Activated B cell treated with CpG ODN at 0.5 μM for 24 hours (primary cell): ENCODE results near the gene COL23A1. TPM values are rescaled to one million over a fixed set of nuclear protein-coding genes. Genes with fewer than 3 reads are reported as not detected.
"Not testable (repeated sequence)": the region's sequence is repeated elsewhere in the genome, so short reads cannot be mapped to it uniquely, and the experiment has no call there.

Experiments used
- ATAC-seq: fragments of 200-7000 bp; cut with Tn5 transposase; one replicate; pipeline ENCODE4 v1.10.0; 2021; ENCODE audit warnings: low read depth, mild to moderate bottlenecking, moderate library complexity
- CTCF ChIA-PET: fragments of 350-600 bp; sonication (Branson Sonifier 250); formaldehyde crosslinking; loops from one replicate; lab custom pipeline; 2021; ENCODE audit warnings: antibody characterized with exemption; lab: Charles Lee
- POLR2A ChIA-PET: fragments of 350-600 bp; sonication (Branson Sonifier 250); formaldehyde crosslinking; loops from one replicate; lab custom pipeline; 2021; ENCODE audit warnings: antibody characterized with exemption; lab: Charles Lee
- DNase-seq: peaks from one replicate; pipeline ENCODE4 v3.0.0; 2022
- H3K27ac Mint-ChIP-seq: one replicate; pipeline ENCODE4 v1.8.0; 2020; ENCODE audit warnings: mixed read lengths
- H3K27me3 Mint-ChIP-seq: one replicate; pipeline ENCODE4 v1.8.0; 2021; ENCODE audit warnings: mixed read lengths
- H3K36me3 Mint-ChIP-seq: one replicate; pipeline ENCODE4 v1.8.0; 2021; ENCODE audit warnings: low read depth, mixed read lengths
- H3K4me1 Mint-ChIP-seq: one replicate; pipeline ENCODE4 v1.8.0; 2021; ENCODE audit warnings: mixed read lengths
- H3K4me3 Mint-ChIP-seq: one replicate; pipeline ENCODE4 v1.8.0; 2020; ENCODE audit warnings: mild to moderate bottlenecking, mixed read lengths
- H3K9me3 Mint-ChIP-seq: one replicate; pipeline ENCODE4 v1.8.0; 2020; ENCODE audit warnings: mixed read lengths
- intact Hi-C: fragments of 100-400 bp; cut with micrococcal nuclease; formaldehyde crosslinking; loops from one replicate; pipeline ENCODE4 v1.15.1; 2024
- total RNA-seq: library from RNA; stranded (reverse); gene quantifications from 2 replicates; pipeline ENCODE4 v1.2.3, GENCODE V29; 2022
- TF ChIP-seq, protein P1 (sequence below): fragments of 200-600 bp; IDR thresholded peaks from one replicate; pipeline ENCODE4 v1.8.0; 2022; ENCODE audit warnings: antibody characterized with exemption, mild to moderate bottlenecking

COL23A1 gene
- total RNA-seq, 1 donor from 2014 or later = not detected

DNA sequence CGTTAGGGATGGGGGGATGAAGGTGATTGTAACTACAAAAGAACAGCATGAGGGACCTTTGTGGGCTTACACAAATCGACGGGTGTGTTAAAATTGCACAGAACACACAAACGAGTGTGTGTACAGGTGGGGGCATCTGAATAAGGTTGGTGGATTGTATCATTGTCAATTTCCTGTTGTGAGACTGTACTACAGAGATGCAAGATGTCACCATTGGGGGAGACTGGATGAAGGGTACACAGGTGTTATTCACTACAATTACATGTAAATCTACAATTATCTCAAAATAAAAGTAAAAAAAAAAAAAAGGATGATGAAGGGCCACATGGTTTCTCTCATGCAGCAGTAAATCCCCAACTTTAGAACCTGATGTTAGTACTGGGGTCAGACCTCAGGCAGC, 326.1 kb downstream of the COL23A1 start:
- ChIA-PET POLR2A (no interaction called here), CTCF (no interaction called here)
- peaks cover 3% of the 10 kb centered on the region for H3K9me3 Mint-ChIP-seq
- intact Hi-C loops = no loop called here
- TF ChIP-seq, protein P1, sequence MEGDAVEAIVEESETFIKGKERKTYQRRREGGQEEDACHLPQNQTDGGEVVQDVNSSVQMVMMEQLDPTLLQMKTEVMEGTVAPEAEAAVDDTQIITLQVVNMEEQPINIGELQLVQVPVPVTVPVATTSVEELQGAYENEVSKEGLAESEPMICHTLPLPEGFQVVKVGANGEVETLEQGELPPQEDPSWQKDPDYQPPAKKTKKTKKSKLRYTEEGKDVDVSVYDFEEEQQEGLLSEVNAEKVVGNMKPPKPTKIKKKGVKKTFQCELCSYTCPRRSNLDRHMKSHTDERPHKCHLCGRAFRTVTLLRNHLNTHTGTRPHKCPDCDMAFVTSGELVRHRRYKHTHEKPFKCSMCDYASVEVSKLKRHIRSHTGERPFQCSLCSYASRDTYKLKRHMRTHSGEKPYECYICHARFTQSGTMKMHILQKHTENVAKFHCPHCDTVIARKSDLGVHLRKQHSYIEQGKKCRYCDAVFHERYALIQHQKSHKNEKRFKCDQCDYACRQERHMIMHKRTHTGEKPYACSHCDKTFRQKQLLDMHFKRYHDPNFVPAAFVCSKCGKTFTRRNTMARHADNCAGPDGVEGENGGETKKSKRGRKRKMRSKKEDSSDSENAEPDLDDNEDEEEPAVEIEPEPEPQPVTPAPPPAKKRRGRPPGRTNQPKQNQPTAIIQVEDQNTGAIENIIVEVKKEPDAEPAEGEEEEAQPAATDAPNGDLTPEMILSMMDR = no peak
- H3K36me3 Mint-ChIP-seq = no peaks in the 10 kb centered on the region
- H3K4me1 Mint-ChIP-seq = no peaks in the 10 kb centered on the region
- no peak overlapping the region for H3K27ac Mint-ChIP-seq
- H3K27me3 Mint-ChIP-seq = no peaks in the 10 kb centered on the region
- no peak overlapping the region for H3K4me3 Mint-ChIP-seq
- DNase-seq = no peak
- no peak for ATAC-seq

DNA sequence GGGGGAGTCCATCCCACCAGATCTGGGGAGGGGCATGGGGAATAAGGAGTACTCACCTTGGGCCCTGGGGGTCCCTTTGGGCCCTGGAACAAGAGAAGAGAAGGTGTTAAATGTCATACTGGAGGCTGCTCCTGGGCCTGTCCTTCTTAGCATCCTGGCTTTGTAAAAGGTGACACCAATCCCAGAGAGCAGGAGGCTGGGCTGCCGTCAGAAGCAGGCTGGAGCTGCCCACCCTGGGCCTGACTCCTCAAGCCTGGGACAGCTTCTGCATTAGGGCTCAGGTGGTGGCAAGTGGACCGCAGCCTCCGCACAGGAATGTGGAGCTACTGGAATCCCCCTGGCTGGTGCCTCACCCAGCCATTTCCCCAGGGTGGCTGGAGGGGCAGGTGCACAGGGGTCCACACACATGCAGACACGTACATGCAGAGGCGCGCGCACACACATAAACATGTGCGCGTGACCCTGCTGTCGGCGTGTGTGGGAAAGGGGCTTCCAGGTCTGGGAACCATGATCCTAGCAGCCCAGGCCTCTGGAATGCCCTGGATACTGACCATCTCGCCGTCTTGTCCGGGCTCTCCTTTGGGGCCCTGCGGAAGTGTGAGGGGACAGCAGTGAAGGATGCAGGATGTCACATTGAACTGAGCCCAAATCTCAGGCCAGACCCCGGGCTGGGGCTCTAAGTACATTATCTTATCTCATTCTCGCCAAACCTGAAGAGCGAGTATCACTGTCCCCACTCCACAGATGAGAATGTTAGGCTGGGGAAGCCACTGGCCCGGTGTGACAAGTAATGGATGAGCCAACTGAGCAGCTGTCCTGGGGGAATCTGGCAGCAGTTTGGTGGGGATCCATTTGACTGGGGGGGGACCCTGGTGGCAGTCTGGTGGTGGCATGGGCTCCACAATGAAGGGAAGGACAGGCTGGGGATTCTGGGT, 328.3 kb downstream of the COL23A1 start:
- ATAC-seq = no peak
- no peak for DNase-seq
- ChIA-PET POLR2A (no interaction called here), CTCF (no interaction called here)
- no peak overlapping the region for H3K4me3 Mint-ChIP-seq
- intact Hi-C loops = no loop called here
- TF ChIP-seq, protein P1 = no peak
- no peak overlapping the region for H3K27ac Mint-ChIP-seq
- no peaks in the 10 kb centered on the region for H3K27me3 Mint-ChIP-seq
- H3K4me1 Mint-ChIP-seq = no peaks in the 10 kb centered on the region
- H3K36me3 Mint-ChIP-seq = no peaks in the 10 kb centered on the region
- peaks cover 3% of the 10 kb centered on the region for H3K9me3 Mint-ChIP-seq

DNA sequence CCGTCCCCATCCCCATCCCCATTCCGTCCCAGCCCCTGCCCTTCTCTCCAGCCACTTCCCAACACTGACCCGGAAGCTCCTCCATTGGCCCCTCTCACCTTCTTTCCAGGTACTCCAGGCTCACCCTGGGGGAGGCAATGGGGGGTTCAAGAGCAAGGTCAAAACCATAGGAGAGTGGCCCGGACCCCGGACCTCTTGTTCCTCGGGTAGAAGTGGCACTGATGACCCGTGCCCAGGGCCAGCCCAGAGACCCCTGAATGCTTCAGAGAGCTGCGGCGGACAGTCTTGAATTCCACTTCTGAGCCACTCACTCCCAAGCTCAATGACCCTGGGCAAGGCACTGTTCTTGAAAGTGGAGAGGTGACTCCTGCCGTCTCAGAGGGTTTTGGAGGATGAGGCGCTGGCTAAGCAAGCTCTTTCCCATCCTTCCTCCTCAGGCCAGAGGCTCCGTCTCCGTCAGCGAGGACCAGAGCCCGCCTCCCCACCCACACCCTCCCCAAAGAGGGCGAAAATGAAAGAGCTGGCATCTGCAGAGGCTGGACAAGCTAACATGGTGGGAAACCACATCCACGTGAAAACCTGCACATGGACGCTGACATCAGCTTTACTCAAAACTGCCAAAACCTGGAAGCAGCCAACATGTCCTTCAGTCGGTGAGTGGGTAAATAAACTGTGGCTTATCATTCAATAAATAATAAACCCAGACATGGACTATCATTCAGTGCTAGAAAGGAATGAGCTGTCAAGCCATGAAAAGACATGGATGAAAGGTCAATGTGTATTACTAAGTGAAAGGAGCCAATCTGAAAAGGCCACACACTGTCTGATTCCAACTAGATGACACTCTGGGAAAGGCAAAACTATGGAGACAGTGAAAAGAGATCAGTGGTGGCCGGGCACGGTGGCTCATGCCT, 330.3 kb downstream of the COL23A1 start:
- peaks cover 3% of the 10 kb centered on the region for H3K4me1 Mint-ChIP-seq

DNA sequence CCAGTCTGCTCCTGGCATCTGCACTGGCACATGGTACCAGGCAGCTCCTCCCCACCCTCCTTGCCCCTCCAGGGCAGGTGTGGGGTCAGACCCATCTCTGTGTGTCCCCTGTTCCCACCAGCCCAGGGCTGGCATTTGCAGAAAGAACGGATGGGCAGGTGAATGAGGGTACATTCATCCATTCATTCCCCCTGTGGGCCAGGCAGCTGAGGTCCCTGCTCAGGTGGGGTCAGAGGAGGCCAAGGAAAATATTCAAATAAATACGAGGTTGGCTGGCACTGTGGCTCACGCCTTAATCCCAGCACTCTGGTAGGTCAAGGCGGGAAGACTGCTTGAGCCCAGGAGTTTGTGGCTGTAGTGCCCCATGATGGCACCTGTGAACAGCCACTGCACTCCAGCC, 332.5 kb downstream of the COL23A1 start:
- DNase-seq (no peak), ATAC-seq (no peak)
- Mint-ChIP-seq H3K9me3 (no peaks in the 10 kb centered on the region), H3K36me3 (no peaks in the 10 kb centered on the region), H3K27me3 (no peaks in the 10 kb centered on the region), H3K4me3 (no peak overlapping the region), H3K27ac (no peak overlapping the region), H3K4me1 (peaks cover 7% of the 10 kb centered on the region)
- intact Hi-C loops = no loop called here
- TF ChIP-seq, protein P1 = no peak
- ChIA-PET POLR2A (no interaction called here), CTCF (no interaction called here)

More for the DNA sequence above, 330.3 kb downstream of the COL23A1 start:
- Mint-ChIP-seq H3K27ac (no peak overlapping the region), H3K27me3 (no peaks in the 10 kb centered on the region), H3K4me3 (no peak overlapping the region), H3K36me3 (no peaks in the 10 kb centered on the region), H3K9me3 (peaks cover 3% of the 10 kb centered on the region)
- TF ChIP-seq, protein P1 = no peak
- CTCF ChIA-PET = no interaction called here
- ATAC-seq = no peak
- intact Hi-C loops = no loop called here
- no peak for DNase-seq
- POLR2A ChIA-PET = no interaction called here

DNA sequence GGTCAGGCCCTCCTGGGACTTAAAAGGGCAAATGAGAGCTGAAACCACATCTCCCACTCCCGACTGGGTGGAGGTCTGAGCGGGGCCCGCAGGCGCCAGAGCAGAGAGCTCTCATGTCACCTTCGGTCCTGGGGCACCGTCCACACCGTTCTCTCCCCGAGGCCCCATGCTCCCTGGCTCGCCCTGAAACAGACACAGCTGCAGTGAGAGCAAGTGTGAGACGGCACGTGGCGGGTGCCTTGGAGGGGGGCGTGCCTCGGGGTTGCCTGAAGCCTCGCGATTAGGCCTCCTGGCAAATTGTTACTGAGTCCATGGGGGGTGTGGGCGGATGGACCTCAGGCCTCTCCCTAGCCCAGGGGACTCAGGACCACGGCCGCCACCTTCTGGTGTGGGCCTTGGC, 333.4 kb downstream of the COL23A1 start:
- no peak overlapping the region for H3K4me3 Mint-ChIP-seq
- ATAC-seq (no peak), DNase-seq (no peak)
- H3K27ac Mint-ChIP-seq = no peak overlapping the region
- H3K27me3 Mint-ChIP-seq = no peaks in the 10 kb centered on the region
- H3K36me3 Mint-ChIP-seq = no peaks in the 10 kb centered on the region
- H3K9me3 Mint-ChIP-seq = no peaks in the 10 kb centered on the region
- POLR2A ChIA-PET = no interaction called here
- H3K4me1 Mint-ChIP-seq = peaks cover 13% of the 10 kb centered on the region
- TF ChIP-seq, protein P1 = no peak
- CTCF ChIA-PET = no interaction called here
- intact Hi-C loops = no loop called here

DNA sequence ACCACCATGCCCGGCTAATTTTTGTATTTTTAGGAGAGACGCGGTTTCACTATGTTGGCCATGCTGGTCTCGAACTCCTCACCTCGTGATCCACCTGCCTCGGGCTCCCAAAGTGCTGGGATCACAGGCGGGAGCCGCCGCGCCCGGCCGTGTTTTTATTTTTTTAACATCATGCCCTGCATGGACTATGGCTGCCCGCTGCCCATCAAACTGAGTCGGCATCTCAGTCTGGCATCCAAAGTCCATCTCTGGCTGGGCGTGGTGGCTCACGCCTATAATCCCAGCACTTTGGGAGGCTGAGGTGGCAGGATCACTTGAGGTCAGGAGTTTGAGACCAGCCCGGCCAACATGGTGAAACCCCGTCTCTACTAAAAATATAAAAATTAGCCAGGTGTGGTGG, 336.6 kb downstream of the COL23A1 start:
- H3K27me3 Mint-ChIP-seq, H3K36me3 Mint-ChIP-seq, CTCF ChIA-PET, H3K9me3 Mint-ChIP-seq, H3K4me3 Mint-ChIP-seq, ATAC-seq, DNase-seq, H3K27ac Mint-ChIP-seq, POLR2A ChIA-PET, intact Hi-C loops: not testable (repeated sequence)
- H3K4me1 Mint-ChIP-seq = peaks cover 24% of the 10 kb centered on the region
